Right atrium auricular region (tissue), 2 donors: ENCODE data around the gene CMSS1. TPM values are rescaled to one million over a fixed set of nuclear protein-coding genes. Genes with fewer than 3 reads are reported as not detected.

Experiments
- DNase-seq: peaks from one replicate; pipeline ENCODE4 v3.0.0-alpha.2; 2019; ENCODE audit warnings: low spot score
- H3K27ac ChIP-seq, 2 donors: fragments of 200-600 bp; sonication (generic); 1 replicate in 1 of 2; 2 replicates in 1 of 2; pipeline ENCODE4 v1.5.1; 2016 to 2019
- H3K27me3 ChIP-seq, 2 donors: fragments of 200-600 bp; sonication (generic); one replicate each; pipeline versions ENCODE4 v1.5.1 to v1.6.0; 2017 to 2019
- H3K36me3 ChIP-seq: fragments of 200-600 bp; sonication (generic); one replicate; pipeline ENCODE4 v1.5.1; 2016
- H3K4me1 ChIP-seq, 2 donors: fragments of 200-600 bp; sonication (generic); one replicate each; pipeline versions ENCODE4 v1.5.1 to v1.6.0; 2017 to 2019
- H3K4me3 ChIP-seq, 2 donors: fragments of 200-600 bp; sonication (generic); 1 replicate in 1 of 2; 2 replicates in 1 of 2; pipeline ENCODE4 v1.5.1; 2017 to 2019; ENCODE audit warnings: mild to moderate bottlenecking in 1 of 2, moderate library complexity in 1 of 2
- H3K9me3 ChIP-seq, 2 donors: fragments of 200-600 bp; sonication (generic); one replicate each; pipeline ENCODE4 v1.5.1; 2019
- CTCF ChIP-seq, 2 donors: fragments of 200-600 bp; sonication (generic); IDR thresholded peaks; one replicate each; pipeline ENCODE4 v1.5.1; 2019; ENCODE audit warnings: antibody characterized with exemption in 2 of 2
- total RNA-seq, 2 donors: library from RNA; depleted of rRNA; stranded (reverse); fragments of >200 nt; gene quantifications; one replicate each; pipeline ENCODE4 v1.1.0, GENCODE V29; 2016

CMSS1 gene
- total RNA-seq, 2 donors from 2014 or later = 5.7 to 17.7 TPM

- Histone ChIP-seq H3K27me3 (no peaks in the 10 kb centered on the region), H3K4me1 (no peaks in the 10 kb centered on the region), H3K27ac (peak overlapping the region in 1 of 2 donors; percentile 2), H3K36me3 (no peaks in the 10 kb centered on the region), H3K4me3 (no peak overlapping the region), H3K9me3 (no peaks in the 10 kb centered on the region)
- no peak for TF ChIP-seq CTCF (IDR thresholded peaks at IDR 0.05)
- DNase-seq = no peak
Measured at GRCh38 chr3:99909714-99910495, 92.2 kb downstream of the CMSS1 start.

- Histone ChIP-seq H3K27me3 (no peaks in the 10 kb centered on the region), H3K9me3 (no peaks in the 10 kb centered on the region), H3K4me3 (no peak overlapping the region), H3K27ac (peak overlapping the region in 1 of 2 donors; percentile 2), H3K4me1 (no peaks in the 10 kb centered on the region), H3K36me3 (no peaks in the 10 kb centered on the region)
- no peak for TF ChIP-seq CTCF (IDR thresholded peaks at IDR 0.05)
- DNase-seq = no peak
Measured at GRCh38 chr3:99910752-99911290, 93.2 kb downstream of the CMSS1 start.

- Histone ChIP-seq H3K4me1 (no peaks in the 10 kb centered on the region), H3K27me3 (no peaks in the 10 kb centered on the region), H3K9me3 (no peaks in the 10 kb centered on the region), H3K36me3 (no peaks in the 10 kb centered on the region), H3K4me3 (no peak overlapping the region), H3K27ac (no peak overlapping the region)
- no peak for TF ChIP-seq CTCF (IDR thresholded peaks at IDR 0.05)
- no peak for DNase-seq
Measured at GRCh38 chr3:99911433-99911832, 93.8 kb downstream of the CMSS1 start.

GRCh38 chr3:99915906-99916432, 98.3 kb downstream of the CMSS1 start:
- H3K9me3 ChIP-seq = no peaks in the 10 kb centered on the region
- no peak for DNase-seq
- H3K27ac ChIP-seq = no peak overlapping the region
- no peak for TF ChIP-seq CTCF (IDR thresholded peaks at IDR 0.05)
- no peaks in the 10 kb centered on the region for H3K27me3 ChIP-seq
- H3K36me3 ChIP-seq = no peaks in the 10 kb centered on the region
- H3K4me3 ChIP-seq = no peak overlapping the region
- peaks cover 0 to 24% of the 10 kb centered on the region in 2 donors for H3K4me1 ChIP-seq

GRCh38 chr3:99918715-99919114, 101.1 kb downstream of the CMSS1 start:
- peak overlapping the region in 1 of 2 donors; percentile 70 for H3K27ac ChIP-seq
- no peaks in the 10 kb centered on the region for H3K36me3 ChIP-seq
- H3K4me3 ChIP-seq = no peak overlapping the region
- peaks cover 0 to 35% of the 10 kb centered on the region in 2 donors for H3K4me1 ChIP-seq
- H3K27me3 ChIP-seq = no peaks in the 10 kb centered on the region
- no peak for TF ChIP-seq CTCF (IDR thresholded peaks at IDR 0.05)
- no peak for DNase-seq
- H3K9me3 ChIP-seq = no peaks in the 10 kb centered on the region
